ENCODE measurements around the gene ALKBH7.

ALKBH7 gene

DNA sequence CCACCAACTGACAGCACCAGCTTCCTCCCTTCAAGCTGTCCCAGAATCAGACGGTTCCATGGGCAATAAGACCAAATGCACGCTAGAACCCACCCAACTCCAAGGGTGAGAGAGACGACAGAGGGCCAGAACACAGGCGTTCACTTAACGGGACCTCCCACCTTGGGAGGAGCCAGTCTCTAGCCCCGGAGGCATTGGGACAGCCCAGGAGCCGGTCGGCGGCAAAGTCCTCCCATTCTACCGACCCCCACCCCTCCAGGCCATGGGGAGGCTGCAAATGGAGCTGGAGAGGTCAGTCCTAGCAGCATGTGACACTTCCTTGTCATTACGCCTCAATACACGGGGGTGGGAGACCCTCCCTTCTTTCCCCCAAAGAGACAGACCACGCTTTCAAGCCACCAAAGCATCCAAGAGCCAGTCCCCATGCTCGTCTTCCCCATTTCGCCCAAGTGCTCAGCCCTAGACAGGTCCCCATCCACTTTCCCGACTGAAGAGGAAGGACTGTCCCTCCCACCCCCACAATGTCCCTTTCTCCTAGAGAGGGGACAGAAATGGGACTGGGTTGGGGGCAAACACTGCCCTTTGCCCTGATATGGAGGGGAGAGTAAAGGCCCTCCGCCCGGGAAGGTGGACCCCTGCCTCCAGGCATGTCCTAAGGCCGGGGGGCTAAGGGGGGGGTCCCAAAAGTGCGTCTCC is 51.1 kb downstream of the ALKBH7 start:
- H3K27me3 ChIP-seq (ENCODE audit: insufficient read depth, low read depth) = no peaks in the 10 kb centered on the region
- H3K36me3 ChIP-seq (ENCODE audit: insufficient read depth) = peaks cover 10% of the 10 kb centered on the region; the same call in 1 of the 2 replicates
- H3K4me3 ChIP-seq (IDR thresholded peaks at IDR 0.05; ENCODE audit: insufficient read depth, low read depth, low read length) = no peak overlapping the region
- peaks cover 22% of the 10 kb centered on the region for H4K20me1 ChIP-seq (ENCODE audit: insufficient read depth)
- no peak overlapping the region for H2AFZ ChIP-seq (ENCODE audit: low read depth)
- peaks cover 53% of the 10 kb centered on the region for H3K79me2 ChIP-seq (ENCODE audit: insufficient read depth, low read depth)
- H3K4me2 ChIP-seq = peak overlapping the region; percentile 73
- TF ChIP-seq, protein P1, sequence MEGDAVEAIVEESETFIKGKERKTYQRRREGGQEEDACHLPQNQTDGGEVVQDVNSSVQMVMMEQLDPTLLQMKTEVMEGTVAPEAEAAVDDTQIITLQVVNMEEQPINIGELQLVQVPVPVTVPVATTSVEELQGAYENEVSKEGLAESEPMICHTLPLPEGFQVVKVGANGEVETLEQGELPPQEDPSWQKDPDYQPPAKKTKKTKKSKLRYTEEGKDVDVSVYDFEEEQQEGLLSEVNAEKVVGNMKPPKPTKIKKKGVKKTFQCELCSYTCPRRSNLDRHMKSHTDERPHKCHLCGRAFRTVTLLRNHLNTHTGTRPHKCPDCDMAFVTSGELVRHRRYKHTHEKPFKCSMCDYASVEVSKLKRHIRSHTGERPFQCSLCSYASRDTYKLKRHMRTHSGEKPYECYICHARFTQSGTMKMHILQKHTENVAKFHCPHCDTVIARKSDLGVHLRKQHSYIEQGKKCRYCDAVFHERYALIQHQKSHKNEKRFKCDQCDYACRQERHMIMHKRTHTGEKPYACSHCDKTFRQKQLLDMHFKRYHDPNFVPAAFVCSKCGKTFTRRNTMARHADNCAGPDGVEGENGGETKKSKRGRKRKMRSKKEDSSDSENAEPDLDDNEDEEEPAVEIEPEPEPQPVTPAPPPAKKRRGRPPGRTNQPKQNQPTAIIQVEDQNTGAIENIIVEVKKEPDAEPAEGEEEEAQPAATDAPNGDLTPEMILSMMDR (conservative IDR thresholded peaks at IDR 0.05; ENCODE audit: low read depth, low read length) = no peak
- H3K4me1 ChIP-seq (ENCODE audit: low read depth, poor library complexity, severe bottlenecking) = peaks cover 20% of the 10 kb centered on the region
- no peak overlapping the region for H3K27ac ChIP-seq
- peak overlapping the region; percentile 61; the same call in 1 of the 2 replicates for H3K9ac ChIP-seq

DNA sequence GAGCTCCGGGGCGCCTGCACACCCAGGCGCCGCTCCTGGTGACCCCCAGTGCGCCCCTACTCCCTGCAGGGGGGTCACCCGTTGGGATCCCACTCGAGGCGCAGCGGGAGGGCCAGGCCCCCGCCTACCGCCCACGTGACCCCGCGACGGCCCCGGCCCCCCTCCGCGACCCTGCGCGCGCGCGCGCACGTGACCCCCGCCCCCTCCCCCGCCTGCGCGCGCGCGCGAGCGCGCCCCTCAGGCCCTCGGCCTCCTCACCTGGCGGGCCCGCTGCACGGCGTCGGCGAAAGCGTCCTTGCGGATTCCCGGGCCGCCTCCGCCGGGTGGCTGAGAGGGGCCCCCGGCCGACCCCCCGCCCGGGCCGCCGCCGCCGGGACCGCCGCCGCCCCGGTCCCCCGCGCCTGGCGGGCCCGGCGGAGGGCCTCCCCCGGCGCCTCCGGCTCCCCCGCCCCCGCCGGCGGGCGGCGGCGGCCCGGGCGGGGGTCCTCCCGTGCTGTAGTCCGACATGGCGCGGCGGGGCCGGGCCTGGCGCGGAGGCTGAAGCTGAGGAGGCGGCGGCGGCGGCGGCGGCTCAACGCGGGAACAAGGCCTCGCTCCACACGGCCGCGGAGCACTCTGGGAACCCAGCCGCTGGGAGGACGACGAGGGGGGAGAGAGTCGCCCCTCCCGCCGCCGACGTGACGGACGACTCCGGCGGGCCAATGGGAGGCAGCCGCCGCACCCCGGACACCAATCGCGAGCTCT is 51.8 kb downstream of the ALKBH7 start, which contains the start of gene KHSRP:
TSS of gene KHSRP (minus strand) at position 617 of the 744 bp plus-strand sequence. CDS start at position 507, 110 bp downstream.
- H3K79me2 ChIP-seq (ENCODE audit: insufficient read depth, low read depth) = peaks cover 47% of the 10 kb centered on the region
- H3K27ac ChIP-seq = peak within 1 kb of the TSS; percentile 46; the same call in 1 of the 2 replicates
- H3K27me3 ChIP-seq (ENCODE audit: insufficient read depth, low read depth) = no peaks in the 10 kb centered on the region; the same call in 1 of the 2 replicates
- H3K36me3 ChIP-seq (ENCODE audit: insufficient read depth) = peaks cover 6% of the 10 kb centered on the region; the same call in 1 of the 2 replicates
- peak within 1 kb of the TSS; percentile 61; the same call in 1 of the 2 replicates for H3K9ac ChIP-seq
- no peak within 1 kb of the TSS for H3K4me3 ChIP-seq (IDR thresholded peaks at IDR 0.05; ENCODE audit: insufficient read depth, low read depth, low read length)
- peaks cover 20% of the 10 kb centered on the region for H3K4me1 ChIP-seq (ENCODE audit: low read depth, poor library complexity, severe bottlenecking)
- peak within 1 kb of the TSS; percentile 73 for H3K4me2 ChIP-seq
- peak within 1 kb of the TSS; percentile 73; the same call in 1 of the 2 replicates for H2AFZ ChIP-seq (ENCODE audit: low read depth)
- peaks cover 22% of the 10 kb centered on the region for H4K20me1 ChIP-seq (ENCODE audit: insufficient read depth)
- TF ChIP-seq, protein P1 (conservative IDR thresholded peaks at IDR 0.05; ENCODE audit: low read depth, low read length) = no peak
